Measurements from ENCODE around the gene MYO7A.

Gene MYO7A

GRCh38 chr11:77125695-77126094, 2.4 kb upstream of the MYO7A start:
- Histone ChIP-seq H3K36me3 (ENCODE audit: control insufficient read depth, low read length) (no peaks in the 10 kb centered on the region), H3K9me3 (ENCODE audit: control insufficient read depth, insufficient read depth, low read length) (no peaks in the 10 kb centered on the region), H3K27me3 (ENCODE audit: control insufficient read depth, low read length) (no peaks in the 10 kb centered on the region), H3K9me2 (replicated peaks; ENCODE audit: control insufficient read depth, low read length) (no peaks in the 10 kb centered on the region), H3K4me3 (ENCODE audit: low read length) (no peak overlapping the region), H3K4me1 (ENCODE audit: control insufficient read depth, low read length) (peaks cover 9% of the 10 kb centered on the region), H3K79me2 (ENCODE audit: control insufficient read depth, low read length) (no peaks in the 10 kb centered on the region), H3K4me2 (ENCODE audit: low read length) (no peak overlapping the region), H3K27ac (ENCODE audit: low read depth, low read length) (no peak overlapping the region), H4K20me1 (ENCODE audit: control insufficient read depth, insufficient read depth, low read depth, low read length) (no peaks in the 10 kb centered on the region), H3F3A (ENCODE audit: control insufficient read depth, insufficient read depth) (no peaks in the 10 kb centered on the region)
- no peak for TF ChIP-seq EZH2phosphoT487 (IDR thresholded peaks at IDR 0.05; ENCODE audit: borderline replicate concordance, low read length)
- TF ChIP-seq CTCF (IDR thresholded peaks at IDR 0.05; ENCODE audit: low read depth, low read length, poor library complexity, severe bottlenecking), result no peak

GRCh38 chr11:77126156-77126775, 1.8 kb upstream of the MYO7A start:
- Histone ChIP-seq H3K4me3 (ENCODE audit: low read length) (no peak overlapping the region), H3K9me2 (replicated peaks; ENCODE audit: control insufficient read depth, low read length) (no peaks in the 10 kb centered on the region), H3K79me2 (ENCODE audit: control insufficient read depth, low read length) (no peaks in the 10 kb centered on the region), H4K20me1 (ENCODE audit: control insufficient read depth, insufficient read depth, low read depth, low read length) (no peaks in the 10 kb centered on the region), H3K4me1 (ENCODE audit: control insufficient read depth, low read length) (peaks cover 9% of the 10 kb centered on the region), H3F3A (ENCODE audit: control insufficient read depth, insufficient read depth) (no peaks in the 10 kb centered on the region), H3K4me2 (ENCODE audit: low read length) (no peak overlapping the region), H3K36me3 (ENCODE audit: control insufficient read depth, low read length) (no peaks in the 10 kb centered on the region), H3K27ac (ENCODE audit: low read depth, low read length) (no peak overlapping the region), H3K9me3 (ENCODE audit: control insufficient read depth, insufficient read depth, low read length) (no peaks in the 10 kb centered on the region), H3K27me3 (ENCODE audit: control insufficient read depth, low read length) (no peaks in the 10 kb centered on the region)
- TF ChIP-seq EZH2phosphoT487 (IDR thresholded peaks at IDR 0.05; ENCODE audit: borderline replicate concordance, low read length), result no peak

- Histone ChIP-seq H3K4me3 (ENCODE audit: low read length) (peak overlapping the region; percentile 54; the same call in 1 of the 2 replicates), H3K9me2 (replicated peaks; ENCODE audit: control insufficient read depth, low read length) (no peaks in the 10 kb centered on the region), H3K79me2 (ENCODE audit: control insufficient read depth, low read length) (no peaks in the 10 kb centered on the region), H3K4me1 (ENCODE audit: control insufficient read depth, low read length) (peaks cover 9% of the 10 kb centered on the region), H3F3A (ENCODE audit: control insufficient read depth, insufficient read depth) (no peaks in the 10 kb centered on the region), H3K27me3 (ENCODE audit: control insufficient read depth, low read length) (no peaks in the 10 kb centered on the region), H3K36me3 (ENCODE audit: control insufficient read depth, low read length) (no peaks in the 10 kb centered on the region), H4K20me1 (ENCODE audit: control insufficient read depth, insufficient read depth, low read depth, low read length) (no peaks in the 10 kb centered on the region), H3K4me2 (ENCODE audit: low read length) (peak overlapping the region; percentile 59), H3K27ac (ENCODE audit: low read depth, low read length) (no peak overlapping the region), H3K9me3 (ENCODE audit: control insufficient read depth, insufficient read depth, low read length) (no peaks in the 10 kb centered on the region)
- TF ChIP-seq EZH2phosphoT487 (IDR thresholded peaks at IDR 0.05; ENCODE audit: borderline replicate concordance, low read length) (no peak), CTCF (IDR thresholded peaks at IDR 0.05; ENCODE audit: low read depth, low read length, poor library complexity, severe bottlenecking) (no peak)
Measured at GRCh38 chr11:77126861-77127234, 1.2 kb upstream of the MYO7A start.

- H3K27ac ChIP-seq (ENCODE audit: low read depth, low read length), result no peak overlapping the region
- no peaks in the 10 kb centered on the region for H3K9me2 ChIP-seq (replicated peaks; ENCODE audit: control insufficient read depth, low read length)
- no peaks in the 10 kb centered on the region for H3K27me3 ChIP-seq (ENCODE audit: control insufficient read depth, low read length)
- peaks cover 9% of the 10 kb centered on the region for H3K4me1 ChIP-seq (ENCODE audit: control insufficient read depth, low read length)
- H3K79me2 ChIP-seq (ENCODE audit: control insufficient read depth, low read length), result no peaks in the 10 kb centered on the region
- H3K36me3 ChIP-seq (ENCODE audit: control insufficient read depth, low read length), result no peaks in the 10 kb centered on the region
- H3K4me2 ChIP-seq (ENCODE audit: low read length), result peak overlapping the region; percentile 59
- H3K9me3 ChIP-seq (ENCODE audit: control insufficient read depth, insufficient read depth, low read length), result no peaks in the 10 kb centered on the region
- TF ChIP-seq CTCF (IDR thresholded peaks at IDR 0.05; ENCODE audit: low read depth, low read length, poor library complexity, severe bottlenecking), result peak; percentile 99
- TF ChIP-seq EZH2phosphoT487 (IDR thresholded peaks at IDR 0.05; ENCODE audit: borderline replicate concordance, low read length), result no peak
- peak overlapping the region; percentile 54 for H3K4me3 ChIP-seq (ENCODE audit: low read length)
- H4K20me1 ChIP-seq (ENCODE audit: control insufficient read depth, insufficient read depth, low read depth, low read length), result no peaks in the 10 kb centered on the region
- H3F3A ChIP-seq (ENCODE audit: control insufficient read depth, insufficient read depth), result no peaks in the 10 kb centered on the region
Measured at GRCh38 chr11:77127235-77127911, 673 bp upstream of the MYO7A start.
